K562 (cell line): ENCODE measurements around the gene AP2S1. TPM values are rescaled to one million over a fixed set of nuclear protein-coding genes. Genes with fewer than 3 reads are reported as not detected.

Experiments
- ARID4B ChIP-seq: sonication (generic); formaldehyde crosslinking; IDR thresholded peaks from 2 replicates; pipeline ENCODE4 v1.8.0; 2022; ENCODE audit warnings: mild to moderate bottlenecking, missing genetic modification reagents
- ARNT ChIP-seq, 2 experiments: fragments of 450-650 bp; IDR thresholded peaks; 2 replicates each; pipeline ENCODE4 v1.6.1; 2016; ENCODE audit warnings: mild to moderate bottlenecking in 1 of 2
- C11orf30 ChIP-seq: fragments of 450-650 bp; IDR thresholded peaks from 2 replicates; pipeline ENCODE4 v1.6.1; 2016; ENCODE audit warnings: low read depth, mild to moderate bottlenecking
- DDX20 ChIP-seq: fragments of 450-650 bp; IDR thresholded peaks from 2 replicates; pipeline ENCODE4 v1.6.1; 2016; ENCODE audit warnings: missing genetic modification characterization, low read depth, mild to moderate bottlenecking, missing compliant biosample characterization, moderate library complexity
- DPF2 ChIP-seq: fragments of 450-650 bp; IDR thresholded peaks from 2 replicates; pipeline ENCODE4 v1.6.1; 2016
- EGR1 ChIP-seq: fragments of 450-650 bp; conservative IDR thresholded peaks from 2 replicates; pipeline ENCODE4 v1.6.1; 2017; ENCODE audit warnings: mild to moderate bottlenecking
- EP400 ChIP-seq: fragments of 450-650 bp; IDR thresholded peaks from 2 replicates; pipeline ENCODE4 v1.6.1; 2017; ENCODE audit warnings: antibody characterized with exemption, mild to moderate bottlenecking, moderate library complexity
- FOXK1 ChIP-seq: sonication (generic); formaldehyde crosslinking; IDR thresholded peaks from 2 replicates; pipeline ENCODE4 v1.8.0; 2022; ENCODE audit warnings: missing genetic modification reagents, mild to moderate bottlenecking, borderline replicate concordance
- FOXP1 ChIP-seq: sonication (generic); formaldehyde crosslinking; IDR thresholded peaks from 2 replicates; pipeline ENCODE4 v1.8.0; 2022; ENCODE audit warnings: mild to moderate bottlenecking, missing genetic modification reagents
- HNRNPH1 ChIP-seq: fragments of 200-400 bp; formaldehyde crosslinking; optimal IDR thresholded peaks from 2 replicates; pipeline ENCODE3; 2017; ENCODE audit warnings: low read depth, mild to moderate bottlenecking, low read length, moderate library complexity
- IRF2 ChIP-seq: sonication (generic); formaldehyde crosslinking; IDR thresholded peaks from 2 replicates; pipeline ENCODE4 v1.8.1; 2022; ENCODE audit warnings: mild to moderate bottlenecking, missing genetic modification reagents
- NCOA6 ChIP-seq: fragments of 450-650 bp; IDR thresholded peaks from 2 replicates; pipeline ENCODE4 v1.6.1; 2017; ENCODE audit warnings: mild to moderate bottlenecking
- PATZ1 ChIP-seq: fragments of 250-450 bp; sonication (Bioruptor Pico); IDR thresholded peaks from 2 replicates; pipeline ENCODE4 v1.5.0; 2020; ENCODE audit warnings: mild to moderate bottlenecking, borderline replicate concordance
- PYGO2 ChIP-seq: fragments of 450-650 bp; IDR thresholded peaks from 2 replicates; pipeline ENCODE4 v1.6.1; 2016; ENCODE audit warnings: mild to moderate bottlenecking, missing genetic modification characterization, moderate library complexity, missing compliant biosample characterization
- SMARCA4 ChIP-seq: fragments of 450-650 bp; IDR thresholded peaks from 2 replicates; pipeline ENCODE4 v1.6.1; 2016
- SMC3 ChIP-seq: conservative IDR thresholded peaks from 2 replicates; pipeline ENCODE4 v1.6.1; 2011; ENCODE audit warnings: low read depth, low read length, improper control_type of control experiment; ENCODE audit not compliant: insufficient read depth
- ZBTB26 ChIP-seq: fragments of 450-650 bp; formaldehyde crosslinking; IDR thresholded peaks from 2 replicates; pipeline ENCODE4 v1.4.0; 2022; ENCODE audit warnings: missing genetic modification characterization
- ZNF224 ChIP-seq: sonication (generic); formaldehyde crosslinking; IDR thresholded peaks from 2 replicates; pipeline ENCODE4 v1.8.0; 2022; ENCODE audit warnings: mild to moderate bottlenecking, missing genetic modification reagents
- ZNF780A ChIP-seq: fragments of 250-450 bp; sonication (Bioruptor Pico); IDR thresholded peaks from 2 replicates; pipeline ENCODE4 v1.5.0; 2021; ENCODE audit warnings: mild to moderate bottlenecking
- polyA plus RNA-seq, 8 experiments: library from polyadenylated mRNA; depleted of rRNA in 4 of 8; stranded (reverse) in 5 of 8; unstranded in 3 of 8; fragments of >200 nt; fragmentation: Nextera tagmentation in 2 of 8; fragmentation: Illumina TruSeq in 1 of 8; extraction: Ambion mirVana in 2 of 8; extraction: Trizol in 1 of 8; gene quantifications; 2 replicates each; pipeline versions ENCODE4 v1.2.1 to v1.2.3, GENCODE V29; 2011 to 2014; ENCODE audit warnings: inconsistent platforms in 1 of 8, missing spikeins in 1 of 8
- total RNA-seq, 7 experiments: library from RNA; depleted of rRNA in 6 of 7; stranded (reverse); fragments of >200 nt in 6 of 7; fragmentation: Illumina TruSeq in 2 of 7; extraction: Trizol in 2 of 7; gene quantifications; 2 replicates each; pipeline versions ENCODE4 v1.2.1 to v1.2.3, GENCODE V29; 2011 to 2021; ENCODE audit warnings: low replicate concordance in 1 of 7
- TF ChIP-seq, protein P1 (sequence below): IDR thresholded peaks from 2 replicates; pipeline ENCODE4 v1.6.1; 2011; ENCODE audit not compliant: insufficient read length; ENCODE audit errors: extremely low read depth

Gene AP2S1
- total and polyA plus RNA-seq, 9 of the 15 experiments (the other 6 are each of a cell fraction or from before 2014, with no cell fraction given): 32.4 to 294 (median 136) TPM

GRCh38 chr19:46850228-46851203, at the start of gene AP2S1 (continued):
- TF ChIP-seq ARID4B (CRISPR knock-in tag) (peak; percentile 82; the same call in 1 of the 2 replicates), EGR1 (no peak), PYGO2 (peak; percentile 65; the same call in 1 of the 2 replicates), FOXP1 (CRISPR knock-in tag) (no peak), HNRNPH1 (no peak), NCOA6 (no peak), PATZ1 (CRISPR knock-in tag) (no peak), C11orf30 (0 out of 2 replicates have a peak, but pooled peaks have one; percentile 19), EP400 (peak; percentile 61), DDX20 (tag) (peak; percentile 77; the same call in 1 of the 2 replicates), ARNT (IDR thresholded peaks at IDR 0.05) (peak in 1 of 2 experiments; percentile 94; a peak in 1 of 4 replicates), ZNF224 (CRISPR knock-in tag) (no peak), ZBTB26 (no peak), FOXK1 (CRISPR knock-in tag) (0 out of 2 replicates have a peak, but pooled peaks have one; percentile 37), DPF2 (no peak), SMARCA4 (peak; percentile 46; the same call in 1 of the 2 replicates), SMC3 (no peak), ZNF780A (CRISPR knock-in tag) (no peak), IRF2 (CRISPR knock-in tag) (no peak)
- TF ChIP-seq, protein P1, sequence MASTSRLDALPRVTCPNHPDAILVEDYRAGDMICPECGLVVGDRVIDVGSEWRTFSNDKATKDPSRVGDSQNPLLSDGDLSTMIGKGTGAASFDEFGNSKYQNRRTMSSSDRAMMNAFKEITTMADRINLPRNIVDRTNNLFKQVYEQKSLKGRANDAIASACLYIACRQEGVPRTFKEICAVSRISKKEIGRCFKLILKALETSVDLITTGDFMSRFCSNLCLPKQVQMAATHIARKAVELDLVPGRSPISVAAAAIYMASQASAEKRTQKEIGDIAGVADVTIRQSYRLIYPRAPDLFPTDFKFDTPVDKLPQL: no peak
